H1 (cell line): ENCODE results near the gene ACACA. TPM values are rescaled to one million over a fixed set of nuclear protein-coding genes. Genes with fewer than 3 reads are reported as not detected.

Experiments
- CTCF ChIA-PET: fragments of 300-600 bp; sonication (Branson Sonifier 250); formaldehyde crosslinking; loops from one replicate; lab custom pipeline; 2021; ENCODE audit not compliant: partially characterized antibody; lab: Charles Lee
- POLR2A ChIA-PET: fragments of 300-600 bp; sonication (Branson Sonifier 250); formaldehyde crosslinking; loops from one replicate; lab custom pipeline; 2021; ENCODE audit warnings: inconsistent platforms; ENCODE audit not compliant: partially characterized antibody; lab: Charles Lee
- DNase-seq, 2 experiments: peaks; one replicate each; pipeline versions ENCODE4 v3.0.0 to v3.0.0-alpha.2; 2010 to 2022; ENCODE audit warnings: low spot score in 2 of 2, low read depth in 1 of 2, mixed read lengths in 1 of 2
- FAIRE-seq: peaks from 2 replicates; lab custom pipeline; 2011; peaks lifted over from hg19 to GRCh38; lab: Jason Lieb, UNC
- H2AFZ ChIP-seq: 2 replicates; pipeline ENCODE4 v1.8.1; 2012; ENCODE audit warnings: low read length, inconsistent platforms
- H2AK5ac ChIP-seq: 2 replicates; pipeline ENCODE4 v1.6.1; 2013; ENCODE audit warnings: low read depth, low read length
- H2BK120ac ChIP-seq: replicated peaks from 2 replicates; pipeline ENCODE3; 2013; ENCODE audit warnings: low read depth, low read length, inconsistent platforms
- H2BK12ac ChIP-seq: 2 replicates; pipeline ENCODE4 v1.6.1; 2013; ENCODE audit warnings: low read depth, low read length
- H2BK15ac ChIP-seq: 2 replicates; pipeline ENCODE4 v1.6.1; 2013; ENCODE audit warnings: low read length
- H2BK20ac ChIP-seq: 2 replicates; pipeline ENCODE4 v1.6.1; 2013; ENCODE audit warnings: low read length
- H2BK5ac ChIP-seq: 2 replicates; pipeline ENCODE4 v1.6.1; 2013; ENCODE audit warnings: low read depth, low read length
- H3K14ac ChIP-seq: 2 replicates; pipeline ENCODE4 v1.6.1; 2013; ENCODE audit warnings: inconsistent platforms; ENCODE audit not compliant: insufficient read length
- H3K18ac ChIP-seq: 2 replicates; pipeline ENCODE4 v1.6.1; 2013; ENCODE audit warnings: low read length; ENCODE audit errors: extremely low read depth
- H3K23ac ChIP-seq: 2 replicates; pipeline ENCODE4 v1.6.1; 2013; ENCODE audit warnings: inconsistent platforms; ENCODE audit not compliant: insufficient read length
- H3K23me2 ChIP-seq: 2 replicates; pipeline ENCODE4 v1.6.1; 2013; ENCODE audit warnings: low read depth, low read length
- H3K27ac ChIP-seq: 2 replicates; pipeline ENCODE4 v1.6.1; 2011; ENCODE audit warnings: low read depth, low read length, inconsistent platforms
- H3K27me3 ChIP-seq, 4 experiments: replicated peaks in 1 of 4; 1 replicate in 1 of 4; 2 replicates in 3 of 4; pipeline versions ENCODE4 v1.6.1 to v1.8.1; 2011 to 2013; ENCODE audit warnings: low read length in 3 of 4, mild to moderate bottlenecking in 3 of 4, inconsistent platforms in 2 of 4, mixed read lengths in 2 of 4, moderate library complexity in 1 of 4; ENCODE audit not compliant: control insufficient read depth in 3 of 4, insufficient read depth in 3 of 4; ENCODE audit errors: extremely low read depth in 1 of 4
- H3K36me3 ChIP-seq, 4 experiments: 2 replicates each; pipeline versions ENCODE4 v1.6.1 to v1.8.1; 2011 to 2013; ENCODE audit warnings: mild to moderate bottlenecking in 4 of 4, low read length in 3 of 4, moderate library complexity in 2 of 4, control low read depth in 1 of 4, inconsistent platforms in 1 of 4; ENCODE audit not compliant: insufficient read depth in 4 of 4, control insufficient read depth in 2 of 4
- H3K4ac ChIP-seq: replicated peaks from 2 replicates; pipeline ENCODE3; 2013; ENCODE audit warnings: low read length, low read depth, mixed read lengths, inconsistent platforms; ENCODE audit not compliant: insufficient read length
- H3K4me1 ChIP-seq, 4 experiments: replicated peaks in 1 of 4; 1 replicate in 1 of 4; 2 replicates in 3 of 4; pipeline versions ENCODE4 v1.6.1 to v1.8.1; 2011 to 2013; ENCODE audit warnings: low read length in 3 of 4, inconsistent platforms in 2 of 4, mixed read lengths in 1 of 4; ENCODE audit not compliant: insufficient read depth in 4 of 4, control insufficient read depth in 3 of 4
- H3K4me2 ChIP-seq, 2 experiments: 2 replicates each; pipeline versions ENCODE4 v1.6.1 to v1.8.1; 2011 to 2013; ENCODE audit warnings: low read depth in 2 of 2, low read length in 2 of 2, control low read depth in 1 of 2, inconsistent platforms in 1 of 2, mild to moderate bottlenecking in 1 of 2; ENCODE audit not compliant: insufficient read depth in 1 of 2
- H3K4me3 ChIP-seq, 4 experiments: fragments of 200-600, 300-600 bp in 1 of 4; sonication (generic), shearing (Covaris generic), sonication (Bioruptor Twin) in 1 of 4; 2 replicates each; pipeline versions ENCODE4 v1.5.1 to v1.8.1; 2011 to 2016; ENCODE audit warnings: low read length in 4 of 4, low read depth in 3 of 4, control low read depth in 2 of 4, inconsistent platforms in 2 of 4, mild to moderate bottlenecking in 2 of 4, mixed read lengths in 1 of 4, moderate library complexity in 1 of 4; ENCODE audit not compliant: insufficient read depth in 2 of 4; ENCODE audit errors: extremely low read depth in 1 of 4
- H3K56ac ChIP-seq: replicated peaks from 2 replicates; pipeline ENCODE3; 2013; ENCODE audit warnings: low read depth, mild to moderate bottlenecking, mixed read lengths, low read length, inconsistent platforms; ENCODE audit not compliant: insufficient read length
- H3K79me1 ChIP-seq: 2 replicates; pipeline ENCODE4 v1.6.1; 2013; ENCODE audit warnings: low read depth, low read length, control low read depth
- H3K79me2 ChIP-seq, 2 experiments: 2 replicates each; pipeline versions ENCODE4 v1.6.1 to v1.8.1; 2012 to 2013; ENCODE audit warnings: low read length in 2 of 2, mild to moderate bottlenecking in 2 of 2, inconsistent platforms in 1 of 2; ENCODE audit not compliant: insufficient read depth in 2 of 2, control insufficient read depth in 1 of 2
- H3K9ac ChIP-seq, 4 experiments: replicated peaks in 1 of 4; 1 replicate in 1 of 4; 2 replicates in 3 of 4; pipeline versions ENCODE4 v1.6.1 to v1.8.1; 2011 to 2013; ENCODE audit warnings: low read depth in 3 of 4, low read length in 3 of 4, control low read depth in 2 of 4, mild to moderate bottlenecking in 2 of 4, moderate library complexity in 2 of 4, inconsistent platforms in 1 of 4; ENCODE audit errors: extremely low read depth in 1 of 4
- H3K9me3 ChIP-seq, 2 experiments: 2 replicates each; pipeline versions ENCODE4 v1.6.1 to v1.8.1; 2012 to 2013; ENCODE audit warnings: mild to moderate bottlenecking in 2 of 2, moderate library complexity in 2 of 2, control low read depth in 1 of 2, inconsistent platforms in 1 of 2, low read depth in 1 of 2, low read length in 1 of 2, mixed read lengths in 1 of 2; ENCODE audit not compliant: insufficient read depth in 2 of 2
- H4K20me1 ChIP-seq, 2 experiments: replicated peaks in 1 of 2; 2 replicates each; pipeline versions ENCODE3 to v1.8.1; 2011 to 2013; ENCODE audit warnings: inconsistent platforms in 2 of 2, low read length in 2 of 2, mild to moderate bottlenecking in 1 of 2; ENCODE audit not compliant: insufficient read depth in 2 of 2, control insufficient read depth in 1 of 2
- H4K5ac ChIP-seq: 2 replicates; pipeline ENCODE4 v1.6.1; 2013; ENCODE audit warnings: low read length, low read depth, mixed read lengths, inconsistent platforms; ENCODE audit not compliant: insufficient read length
- H4K8ac ChIP-seq: 2 replicates; pipeline ENCODE4 v1.8.0; 2013; ENCODE audit warnings: mild to moderate bottlenecking, moderate library complexity, low read length, inconsistent platforms; ENCODE audit not compliant: insufficient read depth; ENCODE audit errors: extremely low read depth
- H4K91ac ChIP-seq: replicated peaks from 2 replicates; pipeline ENCODE3; 2013; ENCODE audit warnings: low read length, mixed read lengths, inconsistent platforms; ENCODE audit not compliant: insufficient read length
- BCL11A ChIP-seq, 2 experiments: IDR thresholded peaks; one replicate each; pipeline ENCODE4 v1.6.1; 2011; ENCODE audit warnings: low read depth in 2 of 2, low read length in 2 of 2, mild to moderate bottlenecking in 2 of 2
- HDAC2 ChIP-seq, 2 experiments: fragments of 300-600 bp in 1 of 2; sonication (generic) in 1 of 2; IDR thresholded peaks; 2 replicates each; pipeline ENCODE4 v1.6.1; 2011 to 2012; ENCODE audit warnings: low read depth in 2 of 2, low read length in 2 of 2, mild to moderate bottlenecking in 2 of 2, moderate library complexity in 2 of 2, borderline replicate concordance in 1 of 2, inconsistent platforms in 1 of 2
- KDM4A ChIP-seq: IDR thresholded peaks from one replicate; pipeline ENCODE4 v1.7.1; 2012; ENCODE audit warnings: low read depth, mild to moderate bottlenecking, moderate library complexity, low read length, inconsistent platforms; ENCODE audit not compliant: severe bottlenecking
- MAX ChIP-seq: IDR thresholded peaks from 2 replicates; pipeline ENCODE4 v1.6.1; 2012; ENCODE audit warnings: inconsistent platforms
- NRF1 ChIP-seq: IDR thresholded peaks from 2 replicates; pipeline ENCODE4 v1.6.1; 2011; ENCODE audit warnings: mild to moderate bottlenecking, low read depth, low read length, improper control_type of control experiment
- RAD21 ChIP-seq, 2 experiments: IDR thresholded peaks in 1 of 2; conservative IDR thresholded peaks in 1 of 2; 2 replicates each; pipeline ENCODE4 v1.6.1; 2011; ENCODE audit warnings: low read depth in 2 of 2, low read length in 2 of 2, improper control_type of control experiment in 1 of 2, inconsistent platforms in 1 of 2, mild to moderate bottlenecking in 1 of 2, moderate library complexity in 1 of 2
- RBBP5 ChIP-seq: IDR thresholded peaks from 2 replicates; pipeline ENCODE4 v1.7.1; 2012; ENCODE audit warnings: low read depth, mild to moderate bottlenecking, inconsistent platforms, low read length, moderate library complexity, borderline replicate concordance
- RNF2 ChIP-seq: fragments of 200-900, 300-1000 bp; sonication (generic); IDR thresholded peaks from 2 replicates; pipeline ENCODE4 v1.7.1; 2016; ENCODE audit warnings: borderline replicate concordance, low read depth, mild to moderate bottlenecking, antibody characterized with exemption, low read length; ENCODE audit not compliant: poor library complexity, severe bottlenecking; ENCODE audit errors: missing control alignments
- SIRT6 ChIP-seq: IDR thresholded peaks from one replicate; pipeline ENCODE4 v1.7.1; 2012; ENCODE audit warnings: low read length, inconsistent platforms
- SP4 ChIP-seq: IDR thresholded peaks from 2 replicates; pipeline ENCODE4 v1.6.1; 2012; ENCODE audit warnings: low read length, inconsistent platforms
- WGBS, 2 experiments: shearing (Covaris generic) in 1 of 2; methylation state at CpG; one replicate each; pipeline versions ENCODE4 v1.1.6 to v1.1.7; 2013 to 2015; ENCODE audit warnings: low lambda C conversion rate in 2 of 2, mixed read lengths in 2 of 2, inconsistent platforms in 1 of 2, low coverage in 1 of 2, missing lambda C conversion rate in 1 of 2; ENCODE audit not compliant: insufficient replicate concordance in 2 of 2, insufficient coverage in 1 of 2, insufficient read length in 1 of 2; ENCODE audit errors: extremely low coverage in 1 of 2, missing lambda C conversion rate in 1 of 2; 5-methylcytosine and 5-hydroxymethylcytosine counted together
- polyA plus RNA-seq, 7 experiments: library from polyadenylated mRNA; depleted of rRNA in 3 of 7; stranded (reverse) in 5 of 7; unstranded in 2 of 7; fragments of >200 nt in 5 of 7; fragments of 200-250 nt in 2 of 7; gene quantifications; 1 replicate in 5 of 7; 2 replicates in 1 of 7; 4 replicates in 1 of 7; pipeline versions ENCODE4 v1.2.1 to v1.2.3, GENCODE V29; 2011 to 2013; ENCODE audit warnings: missing spikeins in 2 of 7, mixed read lengths in 2 of 7
- total RNA-seq: library from RNA; stranded (reverse); fragmentation: NEBNext Ultra II Directional; extraction: Animal tissue kit (Norgen Biotek cat#: 25700); gene quantifications from 2 replicates; pipeline ENCODE4 v1.2.1, GENCODE V29; 2021

Gene ACACA
- total and polyA plus RNA-seq, 2 of the 8 experiments (the other 6 are each of a cell fraction or from before 2014, with no cell fraction given): 74.0 to 160 TPM

- Histone ChIP-seq H2BK5ac (no peak overlapping the region), H2AFZ (no peak overlapping the region), H3K4me3 (no peak overlapping the region), H3K79me1 (peaks cover 3% of the 10 kb centered on the region; the same call in 1 of the 2 replicates), H2AK5ac (no peak overlapping the region), H2BK120ac (no peak overlapping the region), H3K9ac (no peak overlapping the region), H3K23ac (no peak overlapping the region), H3K36me3 (no peaks in the 10 kb centered on the region), H3K23me2 (peaks cover 10% of the 10 kb centered on the region), H3K27ac (no peak overlapping the region), H3K27me3 (no peaks in the 10 kb centered on the region), H4K8ac (no peak overlapping the region), H3K4me2 (no peak overlapping the region), H3K4ac (no peak overlapping the region), H3K56ac (no peak overlapping the region), H3K18ac (no peak overlapping the region), H4K91ac (no peak overlapping the region), H2BK15ac (no peak overlapping the region), H3K9me3 (no peaks in the 10 kb centered on the region), H4K20me1 (peaks cover 0 to 2% of the 10 kb centered on the region in 2 experiments), H2BK12ac (no peak overlapping the region)
- CTCF ChIA-PET: interaction anchor here (0.6 to 3.4 kb wide), 7 partner anchors 8 to 778 kb away, joined by 3 to 21 read pairs (median 3); no protein-coding TSS in a partner anchor
- DNase-seq: no peak
- no peak for FAIRE-seq
- WGBS, 2 experiments: 94% methylated on average over 4 of the region's 4 CpGs; no CpG with 5 or more reads in 1 of the 2 experiments
- TF ChIP-seq MAX: no peak
- no peak for TF ChIP-seq RBBP5
- no peak for TF ChIP-seq RAD21 (IDR thresholded peaks at IDR 0.05 in 1 of 2, conservative IDR thresholded peaks at IDR 0.05 in 1 of 2; ENCODE audit: low read depth in 2 of 2, low read length in 2 of 2)
- TF ChIP-seq BCL11A (IDR thresholded peaks at IDR 0.05; ENCODE audit: low read depth in 2 of 2, low read length in 2 of 2): no peak
- TF ChIP-seq RNF2: no peak
- TF ChIP-seq SIRT6: no peak
- no peak for TF ChIP-seq SP4
- TF ChIP-seq HDAC2 (IDR thresholded peaks at IDR 0.05; ENCODE audit: borderline replicate concordance in 1 of 2, low read depth in 2 of 2, low read length in 2 of 2): no peak
- TF ChIP-seq NRF1: no peak
- no peak for TF ChIP-seq KDM4A
- TF ChIP-seq, all 59 proteins: peak for 0
- POLR2A ChIA-PET: interaction anchor here (1.5 kb wide), 1 partner anchor 12 kb away, joined by 3 read pairs; no protein-coding TSS in a partner anchor
- Histone ChIP-seq H3K4me1 (peaks cover 0 to 12% (median 7%) of the 10 kb centered on the region in 4 experiments; a peak in 6 of 7 replicates), H3K14ac (no peak overlapping the region), H2BK20ac (no peak overlapping the region), H3K79me2 (peaks cover 13 to 19% of the 10 kb centered on the region in 2 experiments), H4K5ac (no peak overlapping the region)
These were observed 45.1 kb downstream of the ACACA start for GRCh38 chr17:37361543-37361942.
